HG03457 (cell line): Measurements from ENCODE around the gene IER5L.
"Not testable (repeated sequence)": the region's sequence is repeated elsewhere in the genome, so short reads cannot be mapped to it uniquely, and the experiment has no call there.

Source experiments
- ATAC-seq: cut with Tn5 transposase; IDR thresholded peaks from one replicate; pipeline ENCODE4 v1.9.1; 2021; ENCODE audit warnings: moderate number of reproducible peaks; ENCODE audit not compliant: unreplicated experiment

IER5L gene

GRCh38 chr9:129163198-129163670 is 14.8 kb downstream of the IER5L start:
- ATAC-seq = not testable (repeated sequence)

- ATAC-seq = no peak
Observed at GRCh38 chr9:129162497-129163197, 15.4 kb downstream of the IER5L start.

- ATAC-seq = no peak
Observed at GRCh38 chr9:129161534-129161837, 16.6 kb downstream of the IER5L start.

- no peak for ATAC-seq
Observed at GRCh38 chr9:129160712-129161533, 17.1 kb downstream of the IER5L start.

GRCh38 chr9:129156163-129156562 is 21.9 kb downstream of the IER5L start:
- no peak for ATAC-seq

GRCh38 chr9:129154866-129155477 is 23.1 kb downstream of the IER5L start:
- ATAC-seq = no peak

GRCh38 chr9:129151469-129151868 is 26.6 kb downstream of the IER5L start:
- ATAC-seq = no peak

- ATAC-seq = no peak
Observed at GRCh38 chr9:129150672-129151211, 27.3 kb downstream of the IER5L start.

- no peak for ATAC-seq
Observed at GRCh38 chr9:129150122-129150521, 27.9 kb downstream of the IER5L start.

- no peak for ATAC-seq
Observed at GRCh38 chr9:129149442-129149841, 28.6 kb downstream of the IER5L start.

- no peak for ATAC-seq
Observed at GRCh38 chr9:129148463-129149204, 29.4 kb downstream of the IER5L start.

GRCh38 chr9:129146441-129146941 is 31.6 kb downstream of the IER5L start:
- ATAC-seq = no peak

- no peak for ATAC-seq
Observed at GRCh38 chr9:129145841-129146292, 32.2 kb downstream of the IER5L start.

GRCh38 chr9:129145316-129145715 is 32.7 kb downstream of the IER5L start:
- no peak for ATAC-seq

- no peak for ATAC-seq
Observed at GRCh38 chr9:129143031-129143927, 34.8 kb downstream of the IER5L start.

- ATAC-seq = no peak
Observed at GRCh38 chr9:129142138-129142935, 35.7 kb downstream of the IER5L start.

GRCh38 chr9:129141066-129142041 is 36.7 kb downstream of the IER5L start:
- no peak for ATAC-seq
